GM21786 (cell line): ENCODE results near the gene PTTG1IP.
"Not testable (repeated sequence)": the region's sequence is repeated elsewhere in the genome, so short reads cannot be mapped to it uniquely, and the experiment has no call there.

Experiments
- ATAC-seq: cut with Tn5 transposase; IDR thresholded peaks from one replicate; pipeline ENCODE4 v1.9.1; 2021; ENCODE audit not compliant: unreplicated experiment

Gene PTTG1IP

DNA sequence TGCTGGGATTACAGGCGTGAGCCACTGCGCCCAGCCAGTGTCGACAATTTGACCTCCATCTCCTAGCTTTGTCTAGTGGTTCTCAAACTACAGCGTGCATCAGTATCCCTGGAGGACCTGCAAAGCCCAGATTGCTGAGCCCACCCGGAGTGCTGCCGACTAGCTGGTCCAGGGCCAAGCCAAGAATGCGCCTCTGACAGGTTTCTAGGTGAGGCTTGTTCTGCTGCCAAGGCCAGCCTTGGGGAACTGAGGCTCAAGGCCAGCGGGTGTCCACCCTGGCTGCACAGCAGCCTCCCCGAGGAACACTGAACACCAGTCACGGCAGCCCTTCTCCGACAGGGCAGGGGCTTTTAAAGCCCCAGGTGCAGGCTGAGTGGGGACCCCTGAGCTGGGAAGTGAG is 9.8 kb upstream of the PTTG1IP start:
- no peak for ATAC-seq

GRCh38 chr21:44881198-44881872 is 7.8 kb upstream of the PTTG1IP start:
- ATAC-seq: peak; percentile 24

- peak; percentile 31 for ATAC-seq
Measured at GRCh38 chr21:44880405-44881197, 7.1 kb upstream of the PTTG1IP start.

- not testable (repeated sequence) for ATAC-seq
Measured at GRCh38 chr21:44879238-44879637, 5.7 kb upstream of the PTTG1IP start.

DNA sequence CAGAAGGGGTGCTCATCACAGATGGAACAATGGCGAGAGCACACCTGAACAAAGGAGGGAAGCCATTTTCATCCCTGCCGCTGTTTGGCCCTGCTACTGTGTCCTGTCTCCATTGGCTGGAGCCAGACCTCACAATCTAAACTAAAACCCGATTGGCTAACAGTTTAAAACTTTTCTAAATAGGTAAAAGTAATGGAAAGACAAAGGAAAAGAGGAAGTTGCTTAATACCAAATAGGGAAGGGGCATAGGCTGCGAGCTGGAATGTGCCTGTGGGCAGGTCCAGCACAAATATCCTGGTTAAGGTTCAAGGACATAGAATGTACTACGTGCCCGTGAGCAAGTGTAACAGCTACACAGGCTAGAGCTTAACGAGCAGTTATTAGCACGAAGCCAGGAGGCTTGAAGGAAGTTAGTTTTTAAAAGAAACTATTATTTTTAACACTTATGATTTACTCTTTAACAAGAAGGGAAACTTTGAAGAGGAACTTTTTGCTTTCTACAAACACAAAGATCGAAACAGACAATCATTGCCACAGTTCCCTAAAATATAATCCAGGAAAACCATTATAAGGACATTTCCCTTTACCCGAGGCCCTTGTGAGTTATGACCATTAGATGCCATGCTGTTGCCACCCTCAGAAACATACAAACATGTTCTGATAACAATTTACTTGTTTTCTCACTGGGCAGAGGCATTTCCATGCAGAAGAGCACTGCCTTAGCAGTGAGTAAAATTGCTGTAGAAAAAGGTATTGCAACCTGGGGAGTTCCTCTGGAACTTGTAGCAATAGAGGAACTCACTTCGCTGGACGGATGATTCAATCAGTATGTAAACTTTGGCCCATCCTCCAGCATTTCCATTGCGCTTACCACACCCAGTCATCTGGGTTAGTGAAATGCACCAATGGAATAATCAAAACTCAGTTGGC is 4.8 kb upstream of the PTTG1IP start:
- ATAC-seq: no peak

GRCh38 chr21:44876849-44877575 is 3.5 kb upstream of the PTTG1IP start:
- ATAC-seq: no peak

GRCh38 chr21:44875316-44875700 is 1.8 kb upstream of the PTTG1IP start:
- ATAC-seq: no peak

DNA sequence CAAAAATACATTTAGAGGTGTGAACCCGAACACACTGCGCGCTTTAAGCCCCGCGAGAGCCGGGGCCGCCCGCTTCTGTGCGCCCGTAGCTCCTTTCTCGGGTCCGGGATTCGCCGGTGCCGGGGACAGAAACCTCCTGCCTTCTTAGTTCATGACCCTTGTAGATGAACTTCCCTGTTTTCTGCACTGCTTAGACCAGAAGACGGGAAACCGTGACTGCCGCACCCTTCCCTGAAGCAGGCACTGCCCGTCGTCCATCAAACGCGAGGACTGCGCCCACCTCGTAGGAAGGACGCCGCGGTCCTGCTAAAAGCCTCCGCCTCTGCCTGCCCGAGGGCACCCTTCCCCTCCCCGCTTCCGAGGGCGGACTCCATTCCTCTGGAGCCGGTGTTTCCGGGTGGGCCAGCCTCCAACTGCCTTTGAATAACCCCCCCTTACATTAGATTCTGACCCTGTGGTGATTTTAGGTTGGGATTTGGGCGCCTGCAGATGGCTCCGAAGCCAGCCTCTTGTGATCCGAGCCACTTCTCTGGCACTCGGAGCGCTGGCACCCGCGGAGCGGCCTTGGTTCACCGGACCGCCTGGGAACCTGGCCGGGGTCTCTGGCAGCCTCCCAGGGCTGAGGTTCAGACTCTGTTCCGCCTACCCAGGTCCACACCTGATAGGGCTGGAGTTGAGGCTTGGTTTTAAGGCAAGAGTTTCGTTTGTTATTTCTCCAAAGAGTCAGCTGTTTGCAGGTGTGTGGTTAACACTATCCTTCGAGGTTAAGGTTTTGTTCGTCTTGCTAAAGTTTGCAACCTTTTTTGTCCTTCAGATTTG is 1.2 kb upstream of the PTTG1IP start:
- ATAC-seq: no peak

DNA sequence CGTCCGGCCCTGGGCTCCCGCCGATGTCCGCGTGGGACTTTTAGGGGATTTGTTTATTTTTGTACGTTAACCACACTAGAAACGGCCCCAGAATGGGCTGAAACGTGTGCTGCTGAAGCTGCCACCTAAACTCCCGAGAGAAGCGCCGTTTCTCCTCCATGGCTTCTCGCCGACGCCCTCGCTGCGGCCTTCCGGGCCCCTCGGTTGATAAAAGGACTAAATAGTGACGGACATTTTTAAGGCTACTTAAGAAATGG is 678 bp upstream of the PTTG1IP start:
- ATAC-seq: no peak

- ATAC-seq: no peak
Measured at GRCh38 chr21:44872649-44873355, 688 bp downstream of the PTTG1IP start.

- no peak for ATAC-seq
Measured at GRCh38 chr21:44872323-44872648, 1.2 kb downstream of the PTTG1IP start.

DNA sequence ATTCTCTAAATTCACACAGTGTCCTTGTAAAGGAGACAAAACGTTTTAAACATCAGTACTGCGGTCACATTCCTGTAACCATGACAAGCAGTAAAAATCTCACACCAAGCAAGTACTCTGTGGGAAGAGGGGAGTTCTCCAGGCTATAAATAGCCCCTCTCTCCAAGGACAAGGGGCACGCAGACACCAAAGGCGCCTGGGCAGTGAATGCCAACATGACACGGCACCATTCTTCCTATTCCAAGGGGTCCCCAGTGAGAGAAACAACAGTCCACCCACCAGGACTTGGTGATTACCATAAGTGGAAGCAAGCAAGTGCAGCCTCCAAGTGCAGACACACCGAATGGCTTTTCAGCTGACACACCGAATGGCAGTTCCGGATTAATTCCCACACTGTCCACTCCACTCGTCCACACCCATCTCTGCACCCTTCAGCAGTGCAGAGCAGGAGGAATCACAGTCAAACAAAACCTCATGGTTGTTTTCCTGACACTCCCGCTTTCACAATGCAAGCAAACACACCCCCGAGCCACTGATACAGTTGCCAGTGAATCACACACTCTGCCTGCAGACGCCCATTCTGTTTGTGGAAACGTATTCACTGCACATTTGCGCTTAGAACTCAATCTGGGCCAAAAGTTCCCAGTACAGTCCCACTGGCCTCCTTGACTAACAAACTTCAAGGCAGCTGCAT is 1.8 kb downstream of the PTTG1IP start:
- no peak for ATAC-seq

DNA sequence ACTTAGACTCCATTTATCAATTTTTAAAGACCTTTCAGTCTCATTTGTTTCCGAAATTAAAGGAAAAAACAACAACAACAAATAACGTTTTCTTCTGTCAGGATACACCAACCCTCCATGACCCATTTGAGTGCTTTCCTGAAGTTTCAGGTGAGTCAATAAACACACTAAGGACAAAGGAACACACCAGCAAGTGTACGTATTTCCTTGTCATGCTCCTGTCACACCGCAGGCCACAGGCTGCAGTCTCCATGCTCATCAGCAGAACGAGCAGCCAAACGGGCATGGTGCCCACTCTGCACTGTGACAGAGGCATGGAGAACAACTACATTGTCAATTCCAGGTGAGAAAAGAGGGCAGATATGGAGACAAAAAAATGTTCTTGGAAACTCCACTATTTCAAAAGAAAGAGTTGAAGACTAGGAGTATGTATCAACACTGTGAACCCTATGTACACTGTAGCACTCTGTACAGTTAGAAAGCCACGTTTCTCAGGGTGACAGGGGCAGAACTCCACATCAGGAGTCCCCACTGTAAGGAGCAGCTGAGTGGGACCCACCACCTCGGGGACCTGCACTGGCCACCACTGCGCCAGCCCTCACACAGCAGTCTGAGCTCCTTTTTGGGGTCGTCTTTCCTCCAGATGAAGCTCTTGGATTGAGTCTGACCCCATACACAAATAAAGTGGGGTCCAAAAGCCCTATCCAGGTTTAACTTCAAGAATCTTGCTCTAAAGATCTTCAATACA is 2.6 kb downstream of the PTTG1IP start:
- ATAC-seq: no peak

DNA sequence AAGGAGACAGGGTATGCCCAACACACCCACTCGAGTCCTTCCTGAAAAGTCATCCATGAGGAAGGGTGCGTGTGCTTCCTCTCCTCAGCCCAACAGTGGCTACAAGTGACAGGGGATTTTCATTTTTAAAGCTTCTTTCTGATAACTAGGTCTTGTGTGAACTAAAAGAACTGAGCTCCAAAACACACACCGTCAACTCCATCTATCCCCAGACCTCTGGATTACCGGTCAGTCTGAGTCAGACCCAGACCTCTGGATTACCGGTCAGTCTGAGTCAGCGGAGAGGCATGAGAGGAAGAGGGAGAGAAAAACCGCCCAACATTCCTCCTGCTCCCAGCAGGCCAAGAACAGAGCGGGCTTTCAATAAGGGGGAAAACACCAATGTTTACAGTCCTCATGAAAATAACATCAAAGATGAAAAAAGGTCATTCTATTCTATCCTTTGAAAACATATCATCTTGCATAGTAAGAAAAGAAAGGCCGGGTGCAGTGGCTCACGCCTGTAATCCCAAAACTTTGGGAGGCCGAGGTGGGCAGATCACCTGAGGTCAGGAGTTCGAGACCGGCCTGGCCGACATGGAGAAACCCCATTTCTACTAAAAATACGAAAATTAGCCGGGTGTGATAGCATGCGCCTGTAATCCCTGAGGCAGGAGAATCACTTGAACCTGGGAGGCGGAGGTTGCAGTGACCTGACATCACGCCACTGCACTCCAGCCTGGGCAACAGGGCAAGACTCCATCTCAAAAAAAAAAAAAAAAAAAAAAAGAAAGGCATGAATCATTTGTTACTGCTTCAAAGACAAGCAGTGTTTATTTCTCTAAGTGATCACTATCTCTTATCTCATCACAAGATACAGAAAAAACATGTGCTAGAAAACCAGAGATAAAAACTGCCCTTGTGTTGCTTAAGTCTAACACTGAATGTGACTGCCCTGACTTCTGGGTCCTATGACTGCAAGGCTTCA is 3.4 kb downstream of the PTTG1IP start:
- ATAC-seq: no peak

DNA sequence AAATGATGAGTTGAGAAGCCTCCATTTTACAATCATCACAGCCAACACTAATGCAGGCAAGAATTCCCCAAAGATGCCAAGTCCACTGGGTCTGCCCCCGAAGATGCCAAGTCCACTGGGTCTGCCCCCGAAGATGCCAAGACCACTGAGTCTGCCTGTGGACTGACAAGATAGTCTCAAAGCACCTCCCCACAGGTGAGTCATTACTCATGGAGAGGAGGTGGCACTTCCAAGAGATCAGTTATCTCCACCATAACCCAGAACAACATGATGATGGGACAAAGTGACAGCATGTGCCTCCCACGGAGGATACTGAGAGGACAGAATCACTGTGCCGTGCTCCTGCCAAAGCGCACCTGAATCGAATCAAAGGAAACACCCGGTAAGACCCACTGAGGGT is 4.8 kb downstream of the PTTG1IP start:
- no peak for ATAC-seq

DNA sequence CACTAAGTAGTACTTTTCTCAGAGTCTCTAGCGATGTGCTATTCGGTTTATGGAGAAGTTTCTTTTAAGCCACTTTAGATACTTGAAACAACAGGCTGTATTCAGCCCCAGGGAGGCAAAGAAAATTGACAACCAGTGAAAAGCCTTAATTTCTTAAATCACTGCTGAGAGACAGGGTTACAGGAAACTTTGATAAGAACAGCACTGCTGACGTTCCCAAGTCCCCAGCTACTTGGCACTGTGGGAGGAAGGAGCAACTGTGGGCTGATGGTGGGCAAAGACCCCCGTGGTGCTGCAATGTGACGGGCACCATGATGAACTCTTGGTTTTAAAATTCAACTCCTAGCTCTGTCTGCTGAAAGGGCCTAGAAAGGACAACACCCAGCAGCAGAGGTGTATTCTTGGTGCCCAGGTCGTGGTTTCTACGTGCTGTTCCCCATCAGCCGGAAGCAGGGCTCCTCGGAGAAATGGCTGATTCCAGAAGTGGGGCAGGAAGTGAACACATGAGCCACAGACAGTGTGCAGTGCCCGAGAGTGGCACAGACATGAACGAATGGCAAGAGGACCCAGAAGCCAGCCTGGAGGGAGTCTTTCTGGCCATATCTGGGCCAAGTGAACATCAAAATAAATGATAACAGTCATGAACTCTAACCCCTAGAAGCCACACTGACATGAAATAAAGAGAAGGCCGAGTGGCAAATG is 5.3 kb downstream of the PTTG1IP start:
- no peak for ATAC-seq

GRCh38 chr21:44867464-44867863 is 6.0 kb downstream of the PTTG1IP start:
- ATAC-seq: no peak
